Keratinocyte (primary cell): Measurements from ENCODE around the gene ZFP3. TPM values are rescaled to one million over a fixed set of nuclear protein-coding genes. Genes with fewer than 3 reads are reported as not detected.

Experiments
- DNase-seq: peaks from one replicate; pipeline ENCODE4 v3.0.0-alpha.2; 2011; ENCODE audit warnings: low read depth, missing footprints, low spot score
- FAIRE-seq: peaks from 2 replicates; lab custom pipeline; 2011; peaks lifted over from hg19 to GRCh38; lab: Jason Lieb, UNC
- H2AFZ ChIP-seq: 2 replicates; pipeline ENCODE4 v1.6.0; 2012; ENCODE audit warnings: low read length, control low read depth, inconsistent platforms; ENCODE audit not compliant: control insufficient read depth
- H3K27ac ChIP-seq: 2 replicates; pipeline ENCODE4 v1.5.1; 2011; ENCODE audit warnings: low read length; ENCODE audit not compliant: control insufficient read depth, insufficient read depth
- H3K27me3 ChIP-seq: 3 replicates; pipeline ENCODE4 v1.6.0; 2011; ENCODE audit warnings: low read length; ENCODE audit not compliant: control insufficient read depth, insufficient read depth; ENCODE audit errors: extremely low read depth
- H3K36me3 ChIP-seq, 2 experiments: 2 replicates in 1 of 2; 3 replicates in 1 of 2; pipeline ENCODE4 v1.5.1; 2011; ENCODE audit warnings: low read length in 2 of 2, mild to moderate bottlenecking in 1 of 2; ENCODE audit not compliant: control insufficient read depth in 2 of 2, insufficient read depth in 2 of 2; ENCODE audit errors: extremely low read depth in 1 of 2
- H3K4me1 ChIP-seq: 3 replicates; pipeline ENCODE4 v1.5.1; 2011; ENCODE audit warnings: low read length; ENCODE audit not compliant: control insufficient read depth, insufficient read depth; ENCODE audit errors: extremely low read depth
- H3K4me2 ChIP-seq: 3 replicates; pipeline ENCODE4 v1.6.0; 2011; ENCODE audit warnings: low read depth, low read length; ENCODE audit not compliant: control insufficient read depth, insufficient read depth; ENCODE audit errors: extremely low read depth
- H3K4me3 ChIP-seq, 3 experiments: fragments of 200-600 bp in 1 of 3; sonication (generic) in 1 of 3; 2 replicates in 2 of 3; 3 replicates in 1 of 3; pipeline ENCODE4 v1.5.1; 2011 to 2016; ENCODE audit warnings: low read length in 3 of 3, mild to moderate bottlenecking in 3 of 3, control low read depth in 2 of 3, inconsistent platforms in 1 of 3, low read depth in 1 of 3, mixed read lengths in 1 of 3, mixed run types in 1 of 3, moderate library complexity in 1 of 3; ENCODE audit not compliant: control insufficient read depth in 2 of 3, insufficient read depth in 2 of 3; ENCODE audit errors: extremely low read depth in 1 of 3
- H3K79me2 ChIP-seq: 2 replicates; pipeline ENCODE4 v1.6.0; 2012; ENCODE audit warnings: low read length; ENCODE audit not compliant: control insufficient read depth, insufficient read depth
- H3K9ac ChIP-seq: 3 replicates; pipeline ENCODE4 v1.6.0; 2011; ENCODE audit warnings: low read length; ENCODE audit not compliant: control insufficient read depth, insufficient read depth; ENCODE audit errors: extremely low read depth
- H3K9me1 ChIP-seq: 3 replicates; pipeline ENCODE4 v1.6.0; 2011; ENCODE audit warnings: low read length; ENCODE audit not compliant: control insufficient read depth, insufficient read depth; ENCODE audit errors: extremely low read depth
- H3K9me3 ChIP-seq: 2 replicates; pipeline ENCODE4 v1.5.1; 2012; ENCODE audit warnings: low read depth, low read length; ENCODE audit not compliant: control insufficient read depth
- H4K20me1 ChIP-seq: 3 replicates; pipeline ENCODE4 v1.6.0; 2011; ENCODE audit warnings: low read length; ENCODE audit not compliant: control insufficient read depth, insufficient read depth; ENCODE audit errors: extremely low read depth
- EZH2 ChIP-seq: IDR thresholded peaks from one replicate; pipeline ENCODE4 v1.6.1; 2012; ENCODE audit warnings: inconsistent platforms, mild to moderate bottlenecking, low read length, moderate library complexity
- dilution Hi-C: fragments of 300-500 bp; cut with MboI; formaldehyde crosslinking; loops from one replicate; pipeline ENCODE4 v1.7.0; 2020; ENCODE audit warnings: low sequenced_read_pairs; ENCODE audit not compliant: extremely low pct_ligation_motif_present
- polyA plus RNA-seq, 5 experiments: library from polyadenylated mRNA; depleted of rRNA in 3 of 5; stranded (reverse) in 3 of 5; stranded (forward) in 1 of 5; unstranded in 1 of 5; fragments of >200 nt; gene quantifications; 1 replicate in 1 of 5; 2 replicates in 3 of 5; 3 replicates in 1 of 5; pipeline versions ENCODE4 v1.2.1 to v1.2.3, GENCODE V29; 2011 to 2012; ENCODE audit warnings: missing spikeins in 2 of 5, low read depth in 1 of 5, low replicate concordance in 1 of 5
- TF ChIP-seq, protein P1 (sequence below), 3 experiments: IDR thresholded peaks in 1 of 3; conservative IDR thresholded peaks in 1 of 3; optimal IDR thresholded peaks in 1 of 3; 2 replicates in 2 of 3; 3 replicates in 1 of 3; pipeline versions ENCODE3 to v1.5.1; 2011; ENCODE audit warnings: low read length in 3 of 3, mild to moderate bottlenecking in 3 of 3, moderate library complexity in 2 of 3, control low read depth in 1 of 3, inconsistent platforms in 1 of 3; ENCODE audit not compliant: insufficient read depth in 2 of 3; ENCODE audit errors: extremely low read depth in 1 of 3

The ZFP3 gene
- polyA plus RNA-seq, 1 donor (not counting 4 experiments of a cell fraction or from before 2014, with no cell fraction given), result 3.0 TPM

DNA sequence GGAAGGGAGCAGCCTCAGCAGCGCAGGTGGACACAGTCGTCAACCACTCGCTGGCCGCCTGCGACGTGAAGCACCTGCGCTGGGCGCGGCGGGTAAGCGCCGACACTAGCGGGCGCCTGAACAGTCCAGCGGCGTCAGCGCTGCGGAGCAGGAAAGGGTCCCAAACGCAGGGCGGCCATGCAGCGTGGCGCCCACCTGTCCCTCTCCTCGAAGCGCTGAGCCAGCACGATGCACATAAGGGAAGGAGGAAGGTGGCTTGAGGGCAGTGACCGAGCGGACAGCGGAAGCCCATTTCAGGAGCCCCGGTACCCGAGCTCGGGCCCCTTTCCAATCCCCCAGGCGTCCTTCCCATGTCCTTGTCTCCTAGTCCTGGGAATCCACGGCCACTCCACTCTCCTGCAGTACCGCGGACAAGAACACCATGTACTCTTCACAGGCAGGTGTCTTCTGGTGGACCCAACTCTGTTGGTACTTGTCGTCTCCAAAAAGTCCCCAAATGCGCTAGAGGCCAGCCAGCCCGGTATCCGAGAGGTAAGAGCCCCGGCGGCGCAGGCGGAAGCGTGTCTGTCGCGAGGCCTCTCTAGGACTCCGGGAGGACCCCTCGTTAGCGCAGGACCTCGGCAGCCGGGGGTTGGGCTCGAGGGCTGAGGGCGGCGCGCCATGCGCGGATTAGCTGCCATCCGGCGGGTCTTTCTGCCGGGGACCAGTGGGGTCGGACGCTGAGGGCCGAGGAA, 19.0 kb downstream of the ZFP3 start:
- Histone ChIP-seq H2AFZ (no peak overlapping the region), H3K27ac (no peak overlapping the region)
- no peak for DNase-seq

DNA sequence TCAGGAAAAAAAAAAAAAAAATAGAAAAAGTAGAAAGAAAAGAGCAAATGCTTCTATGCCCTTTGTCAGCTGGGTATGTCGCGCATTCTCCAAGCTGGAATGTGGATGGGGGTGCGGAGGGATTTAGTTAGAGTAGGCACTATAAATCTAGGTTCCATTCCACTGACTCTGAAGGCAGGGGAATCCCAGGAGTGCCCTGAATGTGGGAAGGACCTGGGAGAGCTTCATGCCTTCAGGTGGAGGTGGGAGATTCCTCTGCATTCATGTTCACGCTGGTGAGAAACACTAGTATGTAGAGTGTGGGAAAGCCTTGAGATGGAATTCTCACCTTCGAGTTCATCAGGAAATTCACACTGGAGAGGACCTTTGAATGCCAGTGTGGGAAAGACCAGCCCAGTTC, 21.0 kb downstream of the ZFP3 start:
- no peak overlapping the region for H2AFZ ChIP-seq
- H3K4me2 ChIP-seq, result no peak overlapping the region
- no peaks in the 10 kb centered on the region for H4K20me1 ChIP-seq
- TF ChIP-seq, protein P1, sequence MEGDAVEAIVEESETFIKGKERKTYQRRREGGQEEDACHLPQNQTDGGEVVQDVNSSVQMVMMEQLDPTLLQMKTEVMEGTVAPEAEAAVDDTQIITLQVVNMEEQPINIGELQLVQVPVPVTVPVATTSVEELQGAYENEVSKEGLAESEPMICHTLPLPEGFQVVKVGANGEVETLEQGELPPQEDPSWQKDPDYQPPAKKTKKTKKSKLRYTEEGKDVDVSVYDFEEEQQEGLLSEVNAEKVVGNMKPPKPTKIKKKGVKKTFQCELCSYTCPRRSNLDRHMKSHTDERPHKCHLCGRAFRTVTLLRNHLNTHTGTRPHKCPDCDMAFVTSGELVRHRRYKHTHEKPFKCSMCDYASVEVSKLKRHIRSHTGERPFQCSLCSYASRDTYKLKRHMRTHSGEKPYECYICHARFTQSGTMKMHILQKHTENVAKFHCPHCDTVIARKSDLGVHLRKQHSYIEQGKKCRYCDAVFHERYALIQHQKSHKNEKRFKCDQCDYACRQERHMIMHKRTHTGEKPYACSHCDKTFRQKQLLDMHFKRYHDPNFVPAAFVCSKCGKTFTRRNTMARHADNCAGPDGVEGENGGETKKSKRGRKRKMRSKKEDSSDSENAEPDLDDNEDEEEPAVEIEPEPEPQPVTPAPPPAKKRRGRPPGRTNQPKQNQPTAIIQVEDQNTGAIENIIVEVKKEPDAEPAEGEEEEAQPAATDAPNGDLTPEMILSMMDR (optimal IDR thresholded peaks at IDR 0.05 in 1 of 3, IDR thresholded peaks at IDR 0.05 in 1 of 3, conservative IDR thresholded peaks at IDR 0.05 in 1 of 3; ENCODE audit: extremely low read depth in 1 of 3, insufficient read depth in 2 of 3, low read length in 3 of 3), result no peak
- no peak for TF ChIP-seq EZH2
- H3K36me3 ChIP-seq, result no peaks in the 10 kb centered on the region
- H3K9ac ChIP-seq, result no peak overlapping the region
- DNase-seq, result no peak
- FAIRE-seq, result no peak
- H3K27ac ChIP-seq, result no peak overlapping the region
- no peak overlapping the region for H3K4me3 ChIP-seq
- peaks cover 15% of the 10 kb centered on the region for H3K27me3 ChIP-seq
- H3K9me1 ChIP-seq, result no peaks in the 10 kb centered on the region
- no peaks in the 10 kb centered on the region for H3K4me1 ChIP-seq
- no peaks in the 10 kb centered on the region for H3K79me2 ChIP-seq
- dilution Hi-C loops, result no loop called here
- peaks cover 23% of the 10 kb centered on the region for H3K9me3 ChIP-seq

More for the DNA sequence above, 19.0 kb downstream of the ZFP3 start:
- Histone ChIP-seq H3K9me3 (peaks cover 32% of the 10 kb centered on the region), H3K27me3 (peaks cover 15% of the 10 kb centered on the region), H3K4me3 (no peak overlapping the region), H3K9ac (no peak overlapping the region), H3K79me2 (no peaks in the 10 kb centered on the region), H3K9me1 (no peaks in the 10 kb centered on the region), H3K4me1 (no peaks in the 10 kb centered on the region), H4K20me1 (no peaks in the 10 kb centered on the region), H3K36me3 (no peaks in the 10 kb centered on the region), H3K4me2 (no peak overlapping the region)
- no peak for FAIRE-seq
- TF ChIP-seq, protein P1 (optimal IDR thresholded peaks at IDR 0.05 in 1 of 3, IDR thresholded peaks at IDR 0.05 in 1 of 3, conservative IDR thresholded peaks at IDR 0.05 in 1 of 3; ENCODE audit: extremely low read depth in 1 of 3, insufficient read depth in 2 of 3, low read length in 3 of 3), result no peak
- TF ChIP-seq EZH2, result peak; percentile 43
- dilution Hi-C loops, result no loop called here
